HepG2 (cell line): ENCODE data around the gene RILP. TPM values are rescaled to one million over a fixed set of nuclear protein-coding genes. Genes with fewer than 3 reads are reported as not detected.

Experiments used
- ATF7 ChIP-seq, 2 experiments: fragments of 450-650 bp in 1 of 2; sonication (generic) in 1 of 2; formaldehyde crosslinking in 1 of 2; IDR thresholded peaks; 2 replicates each; pipeline versions ENCODE4 v1.4.0 to v1.6.1; 2016 to 2020; ENCODE audit warnings: antibody characterized with exemption in 1 of 2, mild to moderate bottlenecking in 1 of 2, missing genetic modification reagents in 1 of 2
- HCFC1 ChIP-seq: fragments of 150-350 bp; IDR thresholded peaks from 2 replicates; pipeline ENCODE4 v1.6.1; 2014; ENCODE audit warnings: low read depth, low read length
- HDAC6 ChIP-seq: fragments of 200-600 bp; sonication (generic); IDR thresholded peaks from 2 replicates; pipeline ENCODE4 v1.7.0; 2017; ENCODE audit warnings: mild to moderate bottlenecking, antibody characterized with exemption, low read length, low read depth
- MAFG ChIP-seq: sonication (generic); formaldehyde crosslinking; IDR thresholded peaks from 2 replicates; pipeline ENCODE4 v1.5.1; 2020; ENCODE audit warnings: mild to moderate bottlenecking, missing genetic modification reagents
- RORA ChIP-seq: sonication (generic); formaldehyde crosslinking; IDR thresholded peaks from 2 replicates; pipeline ENCODE4 v1.5.0; 2020; ENCODE audit warnings: mild to moderate bottlenecking, missing genetic modification reagents, moderate library complexity
- SALL1 ChIP-seq: sonication (generic); formaldehyde crosslinking; IDR thresholded peaks from 2 replicates; pipeline ENCODE4 v1.8.0; 2022; ENCODE audit warnings: mild to moderate bottlenecking, missing genetic modification reagents
- YEATS2 ChIP-seq: sonication (generic); formaldehyde crosslinking; IDR thresholded peaks from 2 replicates; pipeline ENCODE4 v1.4.0; 2020; ENCODE audit warnings: missing genetic modification reagents, borderline replicate concordance
- ZBTB1 ChIP-seq: sonication (generic); formaldehyde crosslinking; IDR thresholded peaks from 2 replicates; pipeline ENCODE4 v1.4.0; 2020; ENCODE audit warnings: missing genetic modification reagents, borderline replicate concordance
- polyA plus RNA-seq, 8 experiments: library from polyadenylated mRNA; depleted of rRNA in 3 of 8; stranded (reverse) in 7 of 8; unstranded in 1 of 8; fragments of >200 nt; fragmentation: Illumina TruSeq in 4 of 8; extraction: Trizol in 4 of 8; gene quantifications; 2 replicates each; pipeline versions ENCODE4 v1.2.1 to v1.2.3, GENCODE V29; 2011 to 2016; ENCODE audit warnings: low read depth in 4 of 8, missing spikeins in 1 of 8, mixed read lengths in 1 of 8; ENCODE audit not compliant: insufficient read depth in 1 of 8
- total RNA-seq, 5 experiments: library from RNA; depleted of rRNA; stranded (reverse); fragments of >200 nt; fragmentation: Illumina TruSeq; extraction: Trizol; gene quantifications; 2 replicates each; pipeline ENCODE4 v1.2.3, GENCODE V29; 2016; ENCODE audit warnings: low read depth in 1 of 5
- TF ChIP-seq, protein P1 (sequence below): sonication (generic); formaldehyde crosslinking; conservative IDR thresholded peaks from 2 replicates; pipeline ENCODE4 v1.4.0; 2020; ENCODE audit warnings: mild to moderate bottlenecking, missing genetic modification reagents, moderate library complexity
- TF ChIP-seq, protein P2 (sequence below), 2 experiments: fragments of 450-650 bp in 1 of 2; sonication (generic) in 1 of 2; formaldehyde crosslinking in 1 of 2; IDR thresholded peaks; 2 replicates each; pipeline versions ENCODE4 v1.6.1 to v1.8.0; 2016 to 2022; ENCODE audit warnings: antibody characterized with exemption in 1 of 2, mild to moderate bottlenecking in 1 of 2, missing genetic modification reagents in 1 of 2
- TF ChIP-seq, protein P3 (sequence below): sonication (generic); formaldehyde crosslinking; IDR thresholded peaks from 2 replicates; pipeline ENCODE4 v1.8.0; 2022; ENCODE audit warnings: missing genetic modification reagents, mild to moderate bottlenecking, inconsistent platforms, borderline replicate concordance
- TF ChIP-seq, protein P4 (sequence below): sonication (generic); formaldehyde crosslinking; conservative IDR thresholded peaks from 2 replicates; pipeline ENCODE4 v1.8.1; 2023; ENCODE audit warnings: missing genetic modification reagents

RILP gene
- total and polyA plus RNA-seq, 2 of the 13 experiments (the other 11 are each of a cell fraction or from before 2014, with no cell fraction given), result 6.6 to 8.1 TPM

DNA sequence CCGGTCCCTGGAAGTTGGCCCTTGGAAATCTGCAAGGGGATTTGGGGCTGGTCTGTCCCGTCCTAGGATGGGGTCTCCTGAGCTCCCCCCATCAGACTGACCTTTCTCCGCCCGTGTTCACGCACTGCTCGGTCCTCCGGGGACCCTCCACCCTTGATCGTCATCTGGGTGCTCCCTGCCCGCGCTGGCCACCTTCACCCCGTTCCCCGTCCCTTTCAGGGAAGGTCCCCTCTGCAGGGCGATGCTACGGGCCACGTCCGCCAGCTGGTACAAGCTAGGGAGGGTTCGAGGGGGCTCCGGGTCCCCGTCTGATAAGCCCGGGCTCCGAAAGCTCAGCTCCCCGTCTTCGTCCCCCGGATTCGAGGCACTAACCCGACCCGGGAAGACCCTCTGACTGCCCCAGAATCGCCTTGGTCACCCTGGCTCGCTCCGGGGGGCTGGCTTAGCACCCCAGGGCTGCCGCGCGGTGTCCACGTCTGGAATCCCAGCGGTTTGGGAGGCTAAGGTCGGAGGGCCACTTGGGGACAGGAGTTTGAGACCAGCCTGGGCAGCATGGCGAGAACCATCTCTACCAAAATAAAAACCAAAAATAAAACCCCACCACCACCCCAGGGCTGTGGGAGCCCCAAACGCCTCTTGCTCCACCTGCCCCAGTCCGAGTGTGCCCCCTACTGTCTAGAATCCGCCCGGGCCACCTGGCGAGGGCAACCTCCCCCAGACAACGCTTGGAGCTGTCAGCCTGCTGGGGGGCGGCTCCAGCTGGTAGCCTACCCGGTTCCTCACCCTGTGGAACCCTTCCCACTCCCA is 20.0 kb downstream of the RILP start (continued):
- TF ChIP-seq, protein P1, sequence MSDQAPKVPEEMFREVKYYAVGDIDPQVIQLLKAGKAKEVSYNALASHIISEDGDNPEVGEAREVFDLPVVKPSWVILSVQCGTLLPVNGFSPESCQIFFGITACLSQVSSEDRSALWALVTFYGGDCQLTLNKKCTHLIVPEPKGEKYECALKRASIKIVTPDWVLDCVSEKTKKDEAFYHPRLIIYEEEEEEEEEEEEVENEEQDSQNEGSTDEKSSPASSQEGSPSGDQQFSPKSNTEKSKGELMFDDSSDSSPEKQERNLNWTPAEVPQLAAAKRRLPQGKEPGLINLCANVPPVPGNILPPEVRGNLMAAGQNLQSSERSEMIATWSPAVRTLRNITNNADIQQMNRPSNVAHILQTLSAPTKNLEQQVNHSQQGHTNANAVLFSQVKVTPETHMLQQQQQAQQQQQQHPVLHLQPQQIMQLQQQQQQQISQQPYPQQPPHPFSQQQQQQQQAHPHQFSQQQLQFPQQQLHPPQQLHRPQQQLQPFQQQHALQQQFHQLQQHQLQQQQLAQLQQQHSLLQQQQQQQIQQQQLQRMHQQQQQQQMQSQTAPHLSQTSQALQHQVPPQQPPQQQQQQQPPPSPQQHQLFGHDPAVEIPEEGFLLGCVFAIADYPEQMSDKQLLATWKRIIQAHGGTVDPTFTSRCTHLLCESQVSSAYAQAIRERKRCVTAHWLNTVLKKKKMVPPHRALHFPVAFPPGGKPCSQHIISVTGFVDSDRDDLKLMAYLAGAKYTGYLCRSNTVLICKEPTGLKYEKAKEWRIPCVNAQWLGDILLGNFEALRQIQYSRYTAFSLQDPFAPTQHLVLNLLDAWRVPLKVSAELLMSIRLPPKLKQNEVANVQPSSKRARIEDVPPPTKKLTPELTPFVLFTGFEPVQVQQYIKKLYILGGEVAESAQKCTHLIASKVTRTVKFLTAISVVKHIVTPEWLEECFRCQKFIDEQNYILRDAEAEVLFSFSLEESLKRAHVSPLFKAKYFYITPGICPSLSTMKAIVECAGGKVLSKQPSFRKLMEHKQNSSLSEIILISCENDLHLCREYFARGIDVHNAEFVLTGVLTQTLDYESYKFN (CRISPR knock-in tag), result no peak
- TF ChIP-seq MAFG (no peak), HCFC1 (no peak), SALL1 (CRISPR knock-in tag) (no peak), ZBTB1 (CRISPR knock-in tag) (no peak), HDAC6 (no peak), RORA (CRISPR knock-in tag) (no peak), ATF7 (IDR thresholded peaks at IDR 0.05) (no peak), ATF7 (CRISPR knock-in tag; IDR thresholded peaks at IDR 0.05) (no peak), YEATS2 (CRISPR knock-in tag) (no peak)
- TF ChIP-seq, protein P2, sequence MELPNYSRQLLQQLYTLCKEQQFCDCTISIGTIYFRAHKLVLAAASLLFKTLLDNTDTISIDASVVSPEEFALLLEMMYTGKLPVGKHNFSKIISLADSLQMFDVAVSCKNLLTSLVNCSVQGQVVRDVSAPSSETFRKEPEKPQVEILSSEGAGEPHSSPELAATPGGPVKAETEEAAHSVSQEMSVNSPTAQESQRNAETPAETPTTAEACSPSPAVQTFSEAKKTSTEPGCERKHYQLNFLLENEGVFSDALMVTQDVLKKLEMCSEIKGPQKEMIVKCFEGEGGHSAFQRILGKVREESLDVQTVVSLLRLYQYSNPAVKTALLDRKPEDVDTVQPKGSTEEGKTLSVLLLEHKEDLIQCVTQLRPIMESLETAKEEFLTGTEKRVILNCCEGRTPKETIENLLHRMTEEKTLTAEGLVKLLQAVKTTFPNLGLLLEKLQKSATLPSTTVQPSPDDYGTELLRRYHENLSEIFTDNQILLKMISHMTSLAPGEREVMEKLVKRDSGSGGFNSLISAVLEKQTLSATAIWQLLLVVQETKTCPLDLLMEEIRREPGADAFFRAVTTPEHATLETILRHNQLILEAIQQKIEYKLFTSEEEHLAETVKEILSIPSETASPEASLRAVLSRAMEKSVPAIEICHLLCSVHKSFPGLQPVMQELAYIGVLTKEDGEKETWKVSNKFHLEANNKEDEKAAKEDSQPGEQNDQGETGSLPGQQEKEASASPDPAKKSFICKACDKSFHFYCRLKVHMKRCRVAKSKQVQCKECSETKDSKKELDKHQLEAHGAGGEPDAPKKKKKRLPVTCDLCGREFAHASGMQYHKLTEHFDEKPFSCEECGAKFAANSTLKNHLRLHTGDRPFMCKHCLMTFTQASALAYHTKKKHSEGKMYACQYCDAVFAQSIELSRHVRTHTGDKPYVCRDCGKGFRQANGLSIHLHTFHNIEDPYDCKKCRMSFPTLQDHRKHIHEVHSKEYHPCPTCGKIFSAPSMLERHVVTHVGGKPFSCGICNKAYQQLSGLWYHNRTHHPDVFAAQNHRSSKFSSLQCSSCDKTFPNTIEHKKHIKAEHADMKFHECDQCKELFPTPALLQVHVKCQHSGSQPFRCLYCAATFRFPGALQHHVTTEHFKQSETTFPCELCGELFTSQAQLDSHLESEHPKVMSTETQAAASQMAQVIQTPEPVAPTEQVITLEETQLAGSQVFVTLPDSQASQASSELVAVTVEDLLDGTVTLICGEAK (IDR thresholded peaks at IDR 0.05), result no peak
- TF ChIP-seq, protein P2 (CRISPR knock-in tag; IDR thresholded peaks at IDR 0.05), result peak; percentile 63
- TF ChIP-seq, protein P3, sequence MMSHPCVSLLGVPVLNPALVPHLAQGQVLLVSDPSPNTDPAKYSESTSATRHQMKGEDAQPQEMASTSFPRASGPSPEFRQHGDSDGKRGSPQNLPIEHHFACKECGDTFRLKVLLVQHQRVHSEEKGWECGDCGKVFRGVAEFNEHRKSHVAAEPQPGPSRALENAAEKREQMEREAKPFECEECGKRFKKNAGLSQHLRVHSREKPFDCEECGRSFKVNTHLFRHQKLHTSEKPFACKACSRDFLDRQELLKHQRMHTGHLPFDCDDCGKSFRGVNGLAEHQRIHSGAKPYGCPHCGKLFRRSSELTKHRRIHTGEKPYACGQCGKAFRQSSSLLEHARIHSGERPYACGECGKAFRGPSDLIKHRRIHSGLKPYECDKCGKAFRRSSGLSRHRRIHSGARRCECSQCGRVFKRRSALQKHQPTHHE (CRISPR knock-in tag), result no peak
- TF ChIP-seq, protein P4, sequence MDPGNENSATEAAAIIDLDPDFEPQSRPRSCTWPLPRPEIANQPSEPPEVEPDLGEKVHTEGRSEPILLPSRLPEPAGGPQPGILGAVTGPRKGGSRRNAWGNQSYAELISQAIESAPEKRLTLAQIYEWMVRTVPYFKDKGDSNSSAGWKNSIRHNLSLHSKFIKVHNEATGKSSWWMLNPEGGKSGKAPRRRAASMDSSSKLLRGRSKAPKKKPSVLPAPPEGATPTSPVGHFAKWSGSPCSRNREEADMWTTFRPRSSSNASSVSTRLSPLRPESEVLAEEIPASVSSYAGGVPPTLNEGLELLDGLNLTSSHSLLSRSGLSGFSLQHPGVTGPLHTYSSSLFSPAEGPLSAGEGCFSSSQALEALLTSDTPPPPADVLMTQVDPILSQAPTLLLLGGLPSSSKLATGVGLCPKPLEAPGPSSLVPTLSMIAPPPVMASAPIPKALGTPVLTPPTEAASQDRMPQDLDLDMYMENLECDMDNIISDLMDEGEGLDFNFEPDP (CRISPR knock-in tag), result no peak
